Stomach (tissue), 9 donors: ENCODE data around the gene MUSK. TPM values are rescaled to one million over a fixed set of nuclear protein-coding genes. Genes with fewer than 3 reads are reported as not detected.

Experiments used
- DNase-seq, 2 donors: peaks; one replicate each; pipeline versions ENCODE4 v3.0.0 to v3.0.0-alpha.2; 2013 to 2019
- H3K27ac ChIP-seq, 5 donors: fragments of 200-600 bp in 4 of 5; sonication (generic) in 4 of 5; one replicate each; pipeline ENCODE4 v1.5.1; 2013 to 2019; ENCODE audit warnings: mild to moderate bottlenecking in 1 of 5, moderate library complexity in 1 of 5
- H3K27me3 ChIP-seq, 3 donors: fragments of 200-600 bp; sonication (generic); one replicate each; pipeline ENCODE4 v1.5.1; 2017 to 2019; ENCODE audit warnings: mixed run types in 1 of 3
- H3K36me3 ChIP-seq, 4 donors: fragments of 200-600 bp; sonication (generic); 1 replicate in 3 of 4; 2 replicates in 1 of 4; pipeline ENCODE4 v1.5.1; 2016 to 2019
- H3K4me1 ChIP-seq, 4 donors: fragments of 200-600 bp; sonication (generic); one replicate each; pipeline ENCODE4 v1.5.1; 2016 to 2019
- H3K4me3 ChIP-seq, 4 donors: fragments of 200-600 bp; sonication (generic) in 3 of 4; one replicate each; pipeline ENCODE4 v1.5.1; 2016 to 2019; ENCODE audit warnings: mild to moderate bottlenecking in 1 of 4
- H3K9me3 ChIP-seq, 4 donors: fragments of 200-600 bp; sonication (generic); one replicate each; pipeline ENCODE4 v1.5.1; 2016 to 2019
- EP300 ChIP-seq: sonication (generic); formaldehyde crosslinking; IDR thresholded peaks from one replicate; pipeline ENCODE4 v1.6.1; 2017; ENCODE audit warnings: antibody characterized with exemption
- POLR2A ChIP-seq, 4 donors: fragments of 450-650 bp; IDR thresholded peaks; one replicate each; pipeline ENCODE4 v1.6.1; 2016; ENCODE audit warnings: antibody characterized with exemption in 4 of 4, control low read depth in 2 of 4, mild to moderate bottlenecking in 1 of 4, moderate library complexity in 1 of 4
- POLR2AphosphoS5 ChIP-seq, 3 donors: sonication (generic); formaldehyde crosslinking; IDR thresholded peaks; one replicate each; pipeline ENCODE4 v1.6.1; 2016; ENCODE audit warnings: antibody characterized with exemption in 3 of 3
- WGBS, 5 donors: extraction: QIAGEN DNeasy Blood & Tissue Kit in 3 of 5; methylation state at CpG; one replicate each; pipeline versions ENCODE4 v1.1.5 to v1.1.7; 2013 to 2018; 5-methylcytosine and 5-hydroxymethylcytosine counted together
- intact Hi-C: fragments of 100-400 bp; cut with DNase I; formaldehyde crosslinking; loops from one replicate; pipeline ENCODE4 v1.15.1; 2023; ENCODE audit warnings: low total_unique reads
- polyA plus RNA-seq, 3 donors: library from polyadenylated mRNA; stranded (reverse); fragments of 200-250 nt; gene quantifications; one replicate each; pipeline ENCODE4 v1.2.3, GENCODE V29; 2013
- total RNA-seq, 5 donors: library from RNA; depleted of rRNA; stranded (reverse); fragments of >200 nt; gene quantifications; one replicate each; pipeline versions ENCODE4 v1.1.0 to v1.2.3, GENCODE V29; 2014 to 2016
- TF ChIP-seq, protein P1 (sequence below), 7 experiments: fragments of 450-650 bp in 4 of 7; fragments of 200-600 bp in 3 of 7; sonication (generic) in 3 of 7; IDR thresholded peaks; one replicate each; pipeline ENCODE4 v1.5.1; 2016 to 2019; ENCODE audit warnings: antibody characterized with exemption in 7 of 7, control low read depth in 2 of 7, mild to moderate bottlenecking in 1 of 7
- donor health status: healthy with polysubstance abuse.
- donor health status: Bipolar disorder and iron deficiency.
- donor health status: healthy.

The MUSK gene
- total and polyA plus RNA-seq, 8 donors, result 0.23 to 20.4 (median 3.0) TPM

DNA sequence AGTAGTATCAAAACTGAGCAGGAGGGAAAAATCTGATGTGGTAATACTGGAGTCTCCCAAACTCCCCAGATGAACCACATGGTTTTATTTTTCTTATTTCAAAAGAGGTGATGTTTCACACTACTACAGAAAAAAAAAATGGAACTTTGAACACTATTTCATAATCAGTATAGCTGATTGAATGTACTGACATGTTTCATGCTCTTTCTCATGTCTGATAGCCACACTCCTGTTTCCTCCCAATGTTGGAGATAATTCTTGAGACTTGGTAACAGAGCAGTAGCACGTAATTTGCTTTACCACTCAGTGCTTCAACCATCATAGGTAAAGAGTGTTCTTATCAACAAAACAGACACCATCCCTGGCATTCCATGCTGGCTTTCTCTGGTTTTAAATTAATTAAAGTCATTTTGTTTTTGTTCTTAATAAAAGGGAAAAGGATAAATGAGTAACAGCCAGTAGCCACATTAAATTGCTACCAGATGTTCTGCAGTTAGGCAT, 85.2 kb downstream of the MUSK start:
- no peaks in the 10 kb centered on the region for H3K9me3 ChIP-seq
- TF ChIP-seq EP300 (no peak), POLR2A (IDR thresholded peaks at IDR 0.05) (no peak), POLR2AphosphoS5 (IDR thresholded peaks at IDR 0.05) (no peak)
- TF ChIP-seq, protein P1, sequence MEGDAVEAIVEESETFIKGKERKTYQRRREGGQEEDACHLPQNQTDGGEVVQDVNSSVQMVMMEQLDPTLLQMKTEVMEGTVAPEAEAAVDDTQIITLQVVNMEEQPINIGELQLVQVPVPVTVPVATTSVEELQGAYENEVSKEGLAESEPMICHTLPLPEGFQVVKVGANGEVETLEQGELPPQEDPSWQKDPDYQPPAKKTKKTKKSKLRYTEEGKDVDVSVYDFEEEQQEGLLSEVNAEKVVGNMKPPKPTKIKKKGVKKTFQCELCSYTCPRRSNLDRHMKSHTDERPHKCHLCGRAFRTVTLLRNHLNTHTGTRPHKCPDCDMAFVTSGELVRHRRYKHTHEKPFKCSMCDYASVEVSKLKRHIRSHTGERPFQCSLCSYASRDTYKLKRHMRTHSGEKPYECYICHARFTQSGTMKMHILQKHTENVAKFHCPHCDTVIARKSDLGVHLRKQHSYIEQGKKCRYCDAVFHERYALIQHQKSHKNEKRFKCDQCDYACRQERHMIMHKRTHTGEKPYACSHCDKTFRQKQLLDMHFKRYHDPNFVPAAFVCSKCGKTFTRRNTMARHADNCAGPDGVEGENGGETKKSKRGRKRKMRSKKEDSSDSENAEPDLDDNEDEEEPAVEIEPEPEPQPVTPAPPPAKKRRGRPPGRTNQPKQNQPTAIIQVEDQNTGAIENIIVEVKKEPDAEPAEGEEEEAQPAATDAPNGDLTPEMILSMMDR (IDR thresholded peaks at IDR 0.05), result no peak
- no peaks in the 10 kb centered on the region for H3K4me1 ChIP-seq
- DNase-seq, result no peak
- no peaks in the 10 kb centered on the region for H3K27me3 ChIP-seq
- intact Hi-C loops, result no loop called here
- WGBS, 5 donors, result 76 to 100% (median 92%) methylated on average over 1 of the region's 1 CpG
- H3K4me3 ChIP-seq, result no peak overlapping the region
- no peak overlapping the region for H3K27ac ChIP-seq
- H3K36me3 ChIP-seq, result no peaks in the 10 kb centered on the region

- intact Hi-C loops, result no loop called here
- no peaks in the 10 kb centered on the region for H3K9me3 ChIP-seq
- no peak overlapping the region for H3K27ac ChIP-seq
- H3K4me3 ChIP-seq, result no peak overlapping the region
- no peak for TF ChIP-seq POLR2AphosphoS5 (IDR thresholded peaks at IDR 0.05)
- no peak for TF ChIP-seq EP300
- TF ChIP-seq POLR2A (IDR thresholded peaks at IDR 0.05), result no peak
- TF ChIP-seq, protein P1 (IDR thresholded peaks at IDR 0.05), result no peak
- H3K4me1 ChIP-seq, result no peaks in the 10 kb centered on the region
- no peak for DNase-seq
- no peaks in the 10 kb centered on the region for H3K27me3 ChIP-seq
- H3K36me3 ChIP-seq, result no peaks in the 10 kb centered on the region
These were observed 86.6 kb downstream of the MUSK start for GRCh38 chr9:110755179-110755578.

DNA sequence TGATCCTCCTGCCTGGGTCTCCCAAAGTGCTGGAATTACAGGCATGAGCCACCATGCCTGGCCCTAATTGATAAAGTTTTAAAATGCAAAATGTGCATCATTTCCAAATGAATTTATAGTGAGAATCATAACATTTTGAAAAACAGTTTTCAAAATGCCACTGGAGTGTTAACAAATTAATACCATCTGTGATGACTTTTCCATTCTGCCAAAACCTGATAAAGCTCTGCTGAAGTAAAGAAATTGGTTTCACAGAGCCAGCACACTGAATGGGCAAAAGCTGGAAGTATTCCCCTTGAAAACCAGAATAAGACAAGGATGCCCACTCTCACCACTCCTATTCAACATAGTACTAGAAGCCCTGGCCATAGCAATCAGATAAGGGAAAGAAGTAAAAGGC, 89.6 kb downstream of the MUSK start:
- no peaks in the 10 kb centered on the region for H3K9me3 ChIP-seq
- DNase-seq, result no peak
- no peaks in the 10 kb centered on the region for H3K27me3 ChIP-seq
- H3K27ac ChIP-seq, result no peak overlapping the region
- TF ChIP-seq POLR2AphosphoS5 (IDR thresholded peaks at IDR 0.05) (no peak), POLR2A (IDR thresholded peaks at IDR 0.05) (no peak), EP300 (no peak)
- TF ChIP-seq, protein P1 (IDR thresholded peaks at IDR 0.05), result no peak
- no peak overlapping the region for H3K4me3 ChIP-seq
- H3K4me1 ChIP-seq, result no peaks in the 10 kb centered on the region
- no peaks in the 10 kb centered on the region for H3K36me3 ChIP-seq
- intact Hi-C loops, result no loop called here

GRCh38 chr9:110762783-110763182, 94.2 kb downstream of the MUSK start:
- Histone ChIP-seq H3K36me3 (no peaks in the 10 kb centered on the region), H3K4me3 (no peak overlapping the region), H3K27ac (no peak overlapping the region), H3K27me3 (no peaks in the 10 kb centered on the region), H3K4me1 (no peaks in the 10 kb centered on the region), H3K9me3 (no peaks in the 10 kb centered on the region)
- intact Hi-C loops, result no loop called here
- 77 to 92% (median 81%) methylated on average over 2 of the region's 2 CpGs for WGBS, 5 donors
- TF ChIP-seq, protein P1 (IDR thresholded peaks at IDR 0.05), result no peak
- no peak for TF ChIP-seq POLR2AphosphoS5 (IDR thresholded peaks at IDR 0.05)
- TF ChIP-seq POLR2A (IDR thresholded peaks at IDR 0.05), result no peak
- no peak for TF ChIP-seq EP300
- no peak for DNase-seq
